ENCODE data around the gene PJVK.

DNA sequence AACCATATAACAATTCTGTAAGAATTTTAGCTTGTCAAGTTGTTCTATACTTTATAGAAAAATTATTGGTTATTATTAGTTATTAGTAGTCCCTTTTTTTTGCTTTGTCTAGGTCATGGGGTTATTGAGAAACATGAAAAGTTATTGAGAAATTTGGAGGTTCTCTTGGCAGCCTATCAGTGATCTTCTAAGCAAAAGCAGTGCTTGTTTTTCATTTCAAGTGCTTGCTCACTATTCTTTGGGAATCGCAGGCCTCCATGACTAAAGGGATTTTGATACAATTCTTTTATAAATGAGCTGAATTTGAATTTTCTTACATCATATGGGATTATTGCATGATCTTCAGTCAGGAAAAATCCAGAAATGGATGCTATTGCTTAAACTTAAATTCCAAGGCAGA lies 54.9 kb downstream of the PJVK start:
- TF ChIP-seq POLR2AphosphoS5 (IDR thresholded peaks at IDR 0.05; ENCODE audit: insufficient read depth, low read depth, low read length): no peak
- TF ChIP-seq, protein P1, sequence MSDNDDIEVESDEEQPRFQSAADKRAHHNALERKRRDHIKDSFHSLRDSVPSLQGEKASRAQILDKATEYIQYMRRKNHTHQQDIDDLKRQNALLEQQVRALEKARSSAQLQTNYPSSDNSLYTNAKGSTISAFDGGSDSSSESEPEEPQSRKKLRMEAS (IDR thresholded peaks at IDR 0.05; ENCODE audit: insufficient read depth, insufficient read length): no peak
- no peak for TF ChIP-seq POLR2A (IDR thresholded peaks at IDR 0.05; ENCODE audit: low read depth, low read length)
- TF ChIP-seq MYC (IDR thresholded peaks at IDR 0.05; ENCODE audit: low read depth, low read length): no peak
- TF ChIP-seq, protein P2, sequence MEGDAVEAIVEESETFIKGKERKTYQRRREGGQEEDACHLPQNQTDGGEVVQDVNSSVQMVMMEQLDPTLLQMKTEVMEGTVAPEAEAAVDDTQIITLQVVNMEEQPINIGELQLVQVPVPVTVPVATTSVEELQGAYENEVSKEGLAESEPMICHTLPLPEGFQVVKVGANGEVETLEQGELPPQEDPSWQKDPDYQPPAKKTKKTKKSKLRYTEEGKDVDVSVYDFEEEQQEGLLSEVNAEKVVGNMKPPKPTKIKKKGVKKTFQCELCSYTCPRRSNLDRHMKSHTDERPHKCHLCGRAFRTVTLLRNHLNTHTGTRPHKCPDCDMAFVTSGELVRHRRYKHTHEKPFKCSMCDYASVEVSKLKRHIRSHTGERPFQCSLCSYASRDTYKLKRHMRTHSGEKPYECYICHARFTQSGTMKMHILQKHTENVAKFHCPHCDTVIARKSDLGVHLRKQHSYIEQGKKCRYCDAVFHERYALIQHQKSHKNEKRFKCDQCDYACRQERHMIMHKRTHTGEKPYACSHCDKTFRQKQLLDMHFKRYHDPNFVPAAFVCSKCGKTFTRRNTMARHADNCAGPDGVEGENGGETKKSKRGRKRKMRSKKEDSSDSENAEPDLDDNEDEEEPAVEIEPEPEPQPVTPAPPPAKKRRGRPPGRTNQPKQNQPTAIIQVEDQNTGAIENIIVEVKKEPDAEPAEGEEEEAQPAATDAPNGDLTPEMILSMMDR (IDR thresholded peaks at IDR 0.05; ENCODE audit: extremely low read depth in 1 of 2, insufficient read depth in 1 of 2, low read depth in 1 of 2, low read length in 2 of 2): no peak
- TF ChIP-seq GATA2 (IDR thresholded peaks at IDR 0.05; ENCODE audit: insufficient read depth, insufficient read length, low read depth, low read length): no peak
- no peak for TF ChIP-seq EZH2 (IDR thresholded peaks at IDR 0.05; ENCODE audit: borderline replicate concordance, low read depth, low read length, severe bottlenecking)
- TF ChIP-seq JUN (IDR thresholded peaks at IDR 0.05; ENCODE audit: borderline replicate concordance, insufficient read depth, insufficient read length, low read depth): no peak
